Measurements from ENCODE around the gene UNC5CL.
A peak's percentile ranks its signal among the peaks of the same experiment; 100 is the strongest.
"Not testable (repeated sequence)": the region's sequence is repeated elsewhere in the genome, so short reads cannot be mapped to it uniquely, and the experiment has no call there.

The UNC5CL gene

DNA sequence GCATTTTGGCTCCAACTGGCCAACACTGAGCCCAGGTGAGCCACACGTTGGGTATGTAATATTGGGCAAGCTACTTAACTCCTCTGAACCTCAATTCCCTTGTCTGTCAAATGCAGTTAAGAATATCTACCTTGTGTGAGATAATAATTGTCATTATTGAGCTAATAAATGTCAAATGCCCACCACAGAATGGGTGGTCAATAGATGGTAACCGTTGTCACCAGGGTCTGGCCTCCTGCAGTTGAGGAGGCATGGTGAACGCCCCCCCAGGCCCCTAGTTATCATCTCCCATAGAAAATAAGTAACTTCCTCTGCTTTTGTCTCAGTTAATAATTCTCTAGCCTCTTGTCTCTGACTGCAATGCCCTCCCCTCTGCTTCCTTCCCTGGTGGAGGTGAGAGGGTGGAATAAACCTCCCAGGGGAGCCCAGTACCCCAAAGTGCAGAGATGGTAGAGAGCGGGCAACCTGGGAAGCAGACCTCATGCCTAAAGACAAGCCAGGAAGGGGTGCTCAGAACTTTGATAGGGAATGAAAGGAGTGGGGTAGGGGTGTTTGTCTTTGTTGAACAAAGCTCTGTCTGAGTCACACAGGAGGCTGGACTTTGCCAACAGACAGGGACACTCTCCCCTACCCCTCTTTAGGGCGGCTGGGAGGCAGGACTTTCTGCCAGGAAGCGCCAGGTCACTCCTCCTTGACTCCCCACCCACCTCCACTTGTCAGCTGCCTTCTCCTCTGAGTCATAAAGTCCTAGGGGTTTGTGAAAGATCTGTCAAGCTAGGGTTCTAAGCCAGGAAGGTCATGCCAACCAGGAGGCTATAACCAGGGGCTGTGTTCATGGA is 1.3 kb upstream of the UNC5CL start:
- DNase-seq (ENCODE audit: low read depth in 2 of 2) = no peak

DNA sequence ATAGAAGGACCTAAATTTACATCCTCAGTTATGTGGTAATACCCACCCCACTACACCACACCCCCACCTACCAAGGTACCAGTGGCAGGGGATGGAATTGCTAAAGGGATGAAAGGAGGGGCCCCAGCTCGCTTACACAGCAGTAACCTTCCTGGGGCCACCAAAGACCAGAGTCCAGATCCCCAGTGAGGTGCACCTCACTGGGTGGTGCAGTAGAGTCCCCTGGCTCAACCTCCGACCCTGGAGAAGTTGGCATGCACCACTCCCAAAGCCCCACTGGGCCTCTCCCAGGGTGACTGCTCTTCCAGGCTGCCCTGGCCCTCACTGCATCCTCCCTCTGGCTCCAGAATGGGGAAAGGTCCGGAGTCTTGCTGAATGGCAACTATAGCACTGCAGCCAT is 816 bp downstream of the UNC5CL start:
- DNase-seq (ENCODE audit: low read depth in 2 of 2) = no peak

DNA sequence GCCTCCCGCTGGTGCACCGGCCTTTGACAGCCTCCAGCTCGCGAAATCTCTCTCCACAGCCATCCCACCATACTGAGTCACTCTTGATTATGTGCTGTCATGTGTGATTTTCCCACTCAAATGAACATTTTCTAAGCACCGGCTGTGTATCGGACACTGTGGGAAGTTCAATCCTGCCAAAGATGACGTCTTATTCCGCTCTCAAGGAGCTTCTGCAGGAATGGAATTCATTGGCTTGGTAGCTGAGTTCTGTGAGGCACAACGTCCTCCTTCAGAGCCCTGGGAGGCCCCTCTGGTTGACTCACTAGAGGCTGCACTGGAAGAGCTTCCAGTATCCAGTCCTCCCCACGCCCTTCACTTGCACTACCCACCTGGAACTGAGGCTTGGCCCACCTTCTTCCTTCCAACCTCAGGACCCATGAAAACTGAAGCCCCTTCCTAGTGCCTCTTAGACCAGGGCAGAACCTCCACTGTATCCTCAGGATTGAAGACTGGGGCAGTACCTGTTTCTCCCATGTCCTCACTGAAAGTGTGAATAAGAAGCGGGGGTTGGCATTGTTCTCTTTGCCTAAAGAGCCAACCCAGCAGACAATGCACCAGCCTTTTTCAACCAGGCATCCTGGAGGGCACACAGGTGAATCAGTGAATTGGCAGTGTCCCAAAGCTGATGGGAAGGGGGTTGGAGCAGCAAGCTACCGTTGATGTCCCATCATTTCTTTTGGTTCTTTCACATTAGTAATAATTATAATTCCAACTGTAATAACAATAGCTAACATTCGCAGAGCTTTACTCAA is 1.7 kb downstream of the UNC5CL start:
- no peak for DNase-seq (ENCODE audit: low read depth in 2 of 2)

DNA sequence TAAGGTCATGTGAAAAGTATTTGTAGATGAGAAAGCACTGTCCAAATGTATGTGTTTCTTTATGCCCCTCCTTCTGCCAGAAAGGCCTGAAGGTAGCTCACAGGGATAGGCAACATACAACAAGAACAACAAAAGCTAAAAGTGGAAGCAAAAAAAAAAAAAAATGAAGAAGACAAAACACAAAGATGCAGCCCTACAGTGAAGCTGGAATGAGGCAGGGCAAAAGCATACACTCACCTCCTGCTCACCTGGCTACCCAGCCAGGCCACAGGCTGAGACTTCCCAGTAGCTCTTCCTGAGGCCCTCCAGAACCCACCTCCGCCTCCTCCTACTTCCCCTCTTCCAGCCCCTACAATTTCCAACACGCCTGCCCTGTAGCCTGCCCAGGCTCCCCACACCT is 2.4 kb downstream of the UNC5CL start:
- no peak for DNase-seq (ENCODE audit: low read depth in 2 of 2)

DNA sequence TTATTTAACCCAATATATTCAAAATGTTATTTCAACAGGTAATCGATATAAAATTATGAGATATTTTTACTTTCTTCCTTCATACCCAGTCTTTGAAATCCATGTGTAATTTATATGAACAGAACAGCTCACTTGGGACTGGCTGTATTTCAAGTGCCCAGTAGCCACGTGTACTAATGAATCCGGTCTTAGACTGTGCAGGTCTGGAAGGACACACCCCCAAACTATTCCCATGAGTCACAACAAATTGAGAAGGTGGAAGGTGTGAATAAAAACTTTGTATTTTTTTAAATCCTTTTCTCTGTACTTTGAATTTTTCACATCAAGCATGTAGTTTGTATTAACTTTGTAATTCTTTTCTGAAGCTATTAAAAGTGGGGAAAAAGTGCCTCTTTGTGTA is 2.8 kb downstream of the UNC5CL start:
- no peak for DNase-seq (ENCODE audit: low read depth in 2 of 2)

DNA sequence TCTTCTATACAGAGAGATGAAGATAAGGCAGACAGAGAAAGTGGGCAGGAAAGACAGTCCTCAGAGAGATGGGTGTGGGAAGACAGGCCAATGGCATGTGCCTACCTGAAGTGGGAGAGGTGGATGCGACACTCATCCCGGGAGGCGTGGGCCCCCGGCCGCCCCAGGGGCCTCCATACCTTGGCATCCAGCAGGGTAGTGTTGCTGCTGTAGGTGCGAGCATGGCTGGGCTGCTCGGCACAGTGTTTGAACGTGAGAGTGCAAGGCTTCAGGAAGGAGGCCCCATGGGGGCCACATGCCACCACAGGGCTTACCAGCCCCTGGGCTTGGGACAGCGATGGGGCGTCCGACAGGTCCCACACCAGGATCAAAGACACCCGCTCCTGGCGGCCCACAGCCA is 5.2 kb downstream of the UNC5CL start:
- DNase-seq (ENCODE audit: low read depth in 2 of 2) = no peak

DNA sequence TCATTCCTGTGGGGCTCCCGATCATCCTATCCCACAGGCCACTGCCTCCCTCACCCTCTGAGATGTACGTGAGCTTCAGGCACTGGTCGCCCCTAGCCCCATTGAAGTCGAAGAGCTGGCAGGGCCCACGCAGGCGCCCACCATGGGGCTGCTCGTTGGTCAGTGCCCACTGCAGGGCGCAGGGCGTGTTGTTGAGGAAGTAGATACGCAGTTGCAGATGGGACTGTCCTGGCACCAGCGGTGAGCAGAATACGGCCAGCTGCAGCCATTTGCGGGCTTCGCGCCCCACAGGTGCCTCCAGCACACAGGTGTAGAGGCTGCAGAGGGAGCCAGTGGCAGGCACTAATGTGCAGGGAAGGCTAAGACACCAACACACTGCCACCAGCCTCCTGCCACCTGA is 6.2 kb downstream of the UNC5CL start:
- DNase-seq (ENCODE audit: low read depth in 2 of 2) = no peak

DNA sequence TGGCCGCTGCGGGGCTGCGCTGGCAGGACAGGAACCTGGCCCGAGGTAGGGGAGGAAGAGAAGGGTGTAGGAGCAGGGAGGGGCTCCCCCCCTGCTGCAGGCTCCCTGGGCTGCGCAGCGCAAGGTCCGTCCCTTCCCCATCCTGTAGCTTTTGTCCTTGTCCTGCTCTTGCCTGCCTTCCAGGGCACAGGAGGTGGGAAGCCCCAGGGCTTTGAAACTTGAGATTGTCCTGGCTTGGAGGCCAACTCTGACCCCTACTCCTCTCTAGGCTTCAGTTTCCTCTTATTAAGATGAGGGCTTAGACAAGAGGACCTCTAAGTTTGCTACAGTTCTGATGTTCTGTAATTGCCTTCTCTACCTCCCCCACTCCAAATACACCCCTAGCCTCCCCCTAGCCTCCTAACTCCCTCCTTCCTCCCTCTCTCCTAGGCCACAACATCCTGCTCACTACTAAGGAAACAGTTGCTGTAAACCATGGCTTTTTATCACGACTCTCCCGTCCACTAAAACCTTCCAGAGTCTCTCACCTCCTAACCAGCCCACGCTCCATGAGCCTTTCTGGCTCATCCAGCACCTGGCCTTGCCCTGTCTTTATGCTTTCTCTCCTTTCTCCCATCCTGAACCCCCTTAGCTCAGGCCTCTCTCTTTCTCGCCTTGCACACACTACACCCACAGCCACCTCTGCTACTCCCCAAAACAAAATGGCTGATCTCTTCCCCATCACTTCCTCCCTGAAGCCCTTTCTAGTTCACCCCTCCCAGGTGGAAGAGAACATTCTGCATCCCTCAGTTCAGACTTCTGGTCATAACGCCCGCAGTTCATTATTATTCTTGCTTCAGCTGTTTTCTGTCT is 10.2 kb downstream of the UNC5CL start:
- DNase-seq (ENCODE audit: low read depth in 2 of 2) = no peak

DNA sequence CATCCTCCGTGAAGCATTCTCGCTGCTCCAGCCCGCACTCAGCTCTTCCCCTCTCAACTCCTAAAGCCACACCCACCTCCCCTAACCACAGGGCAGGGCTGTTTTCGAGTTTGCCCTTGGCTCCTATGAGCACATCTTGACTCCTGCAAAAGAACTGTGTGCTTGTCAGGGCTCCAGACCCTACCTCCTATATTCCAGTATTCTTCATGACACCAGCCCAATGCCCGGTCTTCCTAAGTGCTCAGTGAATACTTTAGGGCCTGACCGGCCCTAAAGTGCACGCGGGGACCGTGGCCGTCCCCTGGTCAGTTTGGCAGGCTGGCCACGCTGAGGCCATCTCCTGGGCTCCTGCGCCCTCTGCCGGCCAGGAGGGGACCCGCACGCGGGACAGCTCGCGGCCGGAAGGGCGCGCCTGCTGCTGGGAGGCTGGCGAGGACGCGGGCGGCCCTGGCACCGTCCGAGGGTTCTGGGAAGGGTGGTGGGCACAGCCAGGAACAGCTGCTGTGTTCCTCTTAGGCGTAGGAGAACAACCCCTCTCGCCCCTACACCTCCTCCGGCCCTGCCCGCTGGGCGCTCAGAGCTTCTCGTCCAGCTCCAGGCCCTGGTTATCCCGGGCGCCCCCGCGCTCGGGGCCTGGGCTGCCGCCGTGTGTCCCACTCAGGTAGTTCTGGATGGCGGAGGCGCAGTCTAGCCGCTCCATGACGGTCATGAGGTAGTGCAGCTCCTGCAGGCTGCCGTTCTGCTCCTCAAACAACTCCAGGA is 11.0 kb downstream of the UNC5CL start:
- DNase-seq (ENCODE audit: low read depth in 2 of 2) = peak; percentile 57 to 73

DNA sequence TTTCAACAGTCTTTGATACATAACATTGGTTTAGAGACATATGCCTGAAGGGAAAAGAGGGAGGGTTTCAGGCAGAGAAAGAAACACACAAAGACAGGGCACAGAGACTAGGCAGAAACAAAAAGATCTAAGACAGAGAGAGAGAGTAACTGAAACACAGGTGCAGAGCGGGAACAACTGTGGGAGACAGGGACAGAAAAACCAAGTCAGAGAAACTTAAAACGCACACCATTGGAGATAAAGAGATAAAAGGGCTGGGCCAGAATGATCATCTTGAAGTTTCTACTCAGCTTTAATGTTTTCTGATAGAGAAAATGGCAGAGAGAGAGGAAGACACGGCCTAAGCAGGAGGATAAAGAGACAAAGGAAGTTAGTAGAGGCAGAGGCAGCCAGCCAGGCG is 11.8 kb downstream of the UNC5CL start:
- no peak for DNase-seq (ENCODE audit: low read depth in 2 of 2)

DNA sequence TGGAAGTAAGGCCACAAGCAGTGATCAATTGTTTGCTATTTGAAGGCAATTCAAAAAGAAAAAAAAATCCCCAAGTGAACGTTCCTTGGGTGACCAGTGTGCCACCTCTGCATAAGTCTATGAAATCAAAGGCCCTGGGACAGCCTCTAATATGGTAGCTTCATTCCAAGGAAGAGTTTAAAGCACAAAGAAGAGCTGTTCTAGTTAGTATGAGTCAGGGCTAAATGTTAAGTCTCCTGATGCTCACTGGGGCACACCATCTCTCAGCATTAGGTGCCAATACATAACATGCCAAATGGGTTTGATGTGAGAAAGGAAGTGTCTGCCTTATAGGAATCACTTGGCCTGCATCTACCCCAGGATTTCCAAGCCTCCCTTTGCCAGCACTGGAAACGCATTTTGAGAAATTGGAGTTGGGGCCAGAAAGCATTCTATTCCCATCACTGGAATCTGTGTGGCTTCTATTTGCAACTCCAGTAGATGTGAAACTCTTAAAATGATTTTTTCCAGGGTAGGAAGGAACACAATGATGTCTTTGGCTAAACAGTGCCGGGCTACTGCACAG is 13.0 kb downstream of the UNC5CL start:
- DNase-seq (ENCODE audit: low read depth in 2 of 2) = no peak

DNA sequence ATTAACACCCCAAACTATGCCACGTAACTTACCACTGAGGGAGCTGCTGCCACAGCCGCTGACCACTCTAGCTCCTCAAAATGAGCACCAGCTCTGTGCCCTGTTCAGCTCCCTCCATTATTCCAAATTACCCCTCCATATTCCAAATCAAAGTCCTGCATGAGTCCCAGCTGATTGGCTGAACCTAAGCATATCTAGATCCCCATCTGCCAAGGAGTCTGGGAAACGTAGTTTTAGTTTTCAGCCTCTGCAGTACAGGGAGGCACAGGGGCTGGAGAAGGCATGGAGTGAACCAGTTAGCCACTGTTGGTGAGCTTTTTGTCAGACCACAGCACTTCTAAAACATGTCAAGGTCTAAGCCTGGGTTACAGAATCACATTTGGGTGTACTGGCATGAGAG is 15.9 kb downstream of the UNC5CL start:
- DNase-seq (ENCODE audit: low read depth in 2 of 2) = no peak

DNA sequence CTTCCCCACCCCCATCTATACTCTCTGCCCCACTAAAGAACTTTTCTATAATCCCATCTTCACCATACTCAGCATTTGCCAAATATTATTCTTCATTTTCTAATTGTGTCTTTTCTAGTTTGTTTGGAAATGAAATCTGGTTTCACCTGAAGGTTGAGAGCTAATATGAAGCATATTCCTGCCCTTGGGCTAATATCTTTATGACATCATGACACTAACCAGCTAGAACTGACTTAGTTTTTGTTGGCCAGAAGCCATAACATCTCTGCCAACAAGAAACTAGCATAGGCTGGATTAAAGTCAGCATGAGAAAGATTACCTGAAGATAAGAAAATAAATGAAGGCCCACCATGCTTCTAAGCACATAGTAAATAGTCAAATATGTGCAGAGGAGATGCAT is 16.7 kb downstream of the UNC5CL start:
- DNase-seq (ENCODE audit: low read depth in 2 of 2) = no peak

DNA sequence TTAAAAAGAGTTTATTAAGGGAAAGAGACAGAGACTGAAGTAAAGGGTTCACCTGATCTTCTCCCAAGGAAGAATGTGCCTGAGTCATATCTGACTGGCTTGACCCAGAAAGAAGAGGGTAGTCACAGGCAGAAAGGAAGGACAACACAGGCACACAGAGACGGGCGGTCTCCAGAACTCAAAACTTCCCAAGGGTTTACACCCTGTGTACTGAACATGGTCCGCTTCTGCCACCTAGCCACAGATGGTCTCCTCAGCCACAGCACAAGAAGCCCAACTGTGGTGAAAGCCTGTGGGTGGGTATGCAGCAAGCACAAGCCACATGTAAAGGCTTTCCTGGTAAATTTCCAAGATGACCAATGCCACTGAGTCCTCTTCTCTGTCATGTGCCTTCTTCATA is 17.2 kb downstream of the UNC5CL start:
- no peak for DNase-seq (ENCODE audit: low read depth in 2 of 2)

DNA sequence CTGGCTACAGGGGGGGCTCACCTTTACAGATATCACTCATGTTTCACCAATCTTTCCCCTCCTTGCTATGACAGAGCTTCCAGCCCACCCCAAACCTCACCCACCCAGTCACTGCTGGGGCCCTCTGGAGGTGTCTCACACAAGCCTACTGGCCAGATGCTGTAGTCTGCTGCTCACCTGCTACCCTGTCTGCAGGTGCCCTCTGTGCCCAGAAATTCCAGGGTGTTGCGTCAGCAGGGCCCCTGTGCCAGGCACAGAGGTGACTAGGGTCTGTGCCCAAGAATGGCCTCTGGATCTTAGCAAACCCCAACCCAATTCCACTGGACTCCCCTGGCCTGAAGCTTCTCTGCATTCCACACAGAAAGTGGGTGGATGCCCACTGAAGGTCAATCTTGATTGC is 21.4 kb downstream of the UNC5CL start:
- DNase-seq (ENCODE audit: low read depth in 2 of 2) = no peak

DNA sequence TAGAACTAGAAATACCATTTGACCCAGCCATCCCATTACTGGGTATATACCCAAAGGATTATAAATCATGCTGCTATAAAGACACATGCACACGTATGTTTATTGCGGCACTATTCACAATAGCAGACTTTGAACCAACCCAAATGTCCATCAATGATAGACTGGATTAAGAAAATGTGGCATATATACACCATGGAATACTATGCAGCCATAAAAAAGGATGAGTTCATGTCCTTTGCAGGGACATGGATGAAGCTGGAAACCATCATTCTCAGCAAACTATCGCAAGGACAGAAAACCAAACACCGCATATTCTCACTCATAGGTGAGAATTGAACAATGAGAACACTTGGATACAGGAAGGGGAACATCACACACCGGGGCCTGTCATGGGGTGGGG is 23.2 kb downstream of the UNC5CL start:
- DNase-seq (ENCODE audit: low read depth in 2 of 2) = not testable (repeated sequence)

DNA sequence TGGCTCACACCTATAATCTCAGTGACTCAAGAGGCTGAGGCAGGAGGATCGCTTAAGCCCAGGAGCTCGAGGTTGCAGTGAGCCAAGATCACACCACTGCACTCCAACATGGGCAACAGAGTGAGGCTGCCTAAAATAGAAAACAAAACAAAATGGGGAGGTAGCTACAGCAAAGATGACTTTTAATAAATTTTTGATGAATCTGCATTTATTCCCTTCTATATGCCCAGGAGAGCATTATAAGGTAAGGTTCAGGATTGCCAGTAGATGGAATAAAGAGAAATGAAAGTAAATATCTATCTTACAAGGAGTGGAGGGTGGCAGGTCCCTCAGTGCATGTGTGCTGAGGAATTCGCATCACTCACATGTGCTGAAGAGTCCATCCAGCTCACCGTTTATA is 24.2 kb downstream of the UNC5CL start:
- DNase-seq (ENCODE audit: low read depth in 2 of 2) = no peak

DNA sequence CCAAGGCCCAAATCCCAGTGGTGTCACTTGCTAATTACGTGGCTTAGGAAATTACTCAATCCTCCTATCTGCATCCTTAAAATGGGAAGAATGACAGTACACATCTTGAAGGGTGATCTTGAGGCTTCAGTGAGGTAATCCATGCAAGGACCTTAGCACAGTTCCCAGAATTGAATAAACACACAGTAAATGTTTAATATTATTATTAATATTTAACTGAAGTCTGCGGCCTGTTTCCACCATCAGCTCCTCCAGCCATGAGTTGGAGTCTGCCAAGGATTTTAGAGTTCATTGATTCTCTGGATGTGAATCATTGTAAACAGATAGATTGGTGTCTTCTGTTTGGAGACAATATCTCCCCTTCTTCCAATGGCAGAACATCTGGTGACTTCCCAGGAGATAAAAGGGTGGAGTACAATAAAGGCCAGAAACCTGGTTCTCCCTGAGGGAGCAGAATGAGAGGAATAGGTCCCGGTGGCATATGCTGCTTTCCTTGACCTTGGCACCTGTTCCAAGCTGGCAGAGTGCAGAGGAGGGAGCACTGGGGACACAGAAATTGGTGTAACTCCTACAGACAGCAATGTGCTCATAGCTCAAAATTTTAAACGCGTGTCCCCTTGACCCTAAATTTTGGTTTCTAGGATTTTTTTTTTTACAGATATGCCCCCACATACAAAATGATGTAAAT is 25.4 kb downstream of the UNC5CL start:
- DNase-seq (ENCODE audit: low read depth in 2 of 2) = no peak

DNA sequence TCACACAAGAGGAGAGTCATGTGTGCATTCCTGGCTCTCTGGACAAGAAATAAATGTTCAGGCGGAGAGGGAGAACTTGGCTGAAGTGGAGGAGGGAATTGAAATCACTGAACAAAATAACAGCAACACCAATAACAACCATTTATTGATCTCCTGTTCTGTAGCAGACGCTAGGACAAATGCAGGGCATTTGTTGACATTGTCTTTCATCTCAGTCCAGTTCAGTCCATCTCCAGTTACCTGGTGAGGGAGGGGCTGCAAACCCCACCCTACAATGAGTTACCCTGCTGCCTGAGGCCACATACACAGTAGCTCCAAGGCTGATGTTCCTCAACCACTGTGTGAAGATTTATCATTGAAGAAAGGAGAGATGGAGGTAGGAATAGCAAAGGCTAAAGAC is 27.3 kb downstream of the UNC5CL start:
- no peak for DNase-seq (ENCODE audit: low read depth in 2 of 2)

DNA sequence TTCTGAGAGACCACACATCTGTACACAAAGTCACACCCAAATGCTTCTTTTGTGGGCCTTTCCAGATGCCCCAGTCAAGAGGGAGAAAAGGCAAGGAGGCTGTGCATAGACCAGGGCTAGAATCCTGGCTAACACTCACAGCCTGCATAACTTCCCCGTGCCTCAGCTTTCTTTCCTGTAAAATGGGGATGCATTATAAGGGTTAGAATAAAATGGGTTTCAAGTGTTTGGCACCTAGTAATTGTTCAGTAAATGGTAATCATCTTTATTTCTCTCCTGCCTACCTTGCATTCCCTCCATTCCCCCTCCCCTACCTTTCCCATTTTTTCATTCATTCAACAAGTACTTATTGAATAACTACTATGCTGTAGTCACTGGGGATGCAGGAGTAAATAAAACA is 29.4 kb downstream of the UNC5CL start:
- DNase-seq (ENCODE audit: low read depth in 2 of 2) = no peak

DNA sequence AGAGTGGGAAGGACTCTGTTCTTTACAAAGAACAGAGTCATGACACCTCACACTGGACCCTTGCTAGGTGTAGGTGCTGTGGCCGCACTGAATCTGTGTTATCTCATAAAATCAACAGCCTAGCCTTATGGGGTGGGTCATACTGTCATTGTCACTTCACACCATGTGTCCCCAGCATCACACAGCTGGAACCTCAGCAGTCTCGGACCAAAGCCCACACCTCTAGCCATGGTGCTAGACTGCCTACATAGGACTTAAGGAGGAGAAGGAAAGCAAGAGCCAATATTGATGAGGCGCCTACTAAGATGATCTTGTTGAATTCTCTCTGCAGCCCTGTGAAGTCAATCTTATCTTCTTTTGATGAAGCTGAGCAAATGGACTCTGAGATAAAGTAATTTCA is 31.0 kb downstream of the UNC5CL start:
- DNase-seq (ENCODE audit: low read depth in 2 of 2) = no peak
